Neuronal stem cell (in vitro differentiated cells): ENCODE results near the gene GOLGA6A.

Source experiments
- DNase-seq: peaks from one replicate; pipeline ENCODE4 v3.0.0-alpha.2; 2013; ENCODE audit warnings: low spot score
- H2AFZ ChIP-seq: one replicate; pipeline ENCODE4 v1.6.1; 2013; ENCODE audit warnings: mild to moderate bottlenecking, low read length, inconsistent platforms
- H2AK5ac ChIP-seq: 2 replicates; pipeline ENCODE4 v1.6.1; 2013; ENCODE audit warnings: low read depth, mild to moderate bottlenecking, inconsistent platforms, low read length, moderate library complexity, mixed read lengths
- H2BK120ac ChIP-seq: 2 replicates; pipeline ENCODE4 v1.6.1; 2013; ENCODE audit warnings: low read depth, mild to moderate bottlenecking, inconsistent platforms, low read length, moderate library complexity, mixed read lengths
- H2BK12ac ChIP-seq: one replicate; pipeline ENCODE4 v1.6.1; 2013; ENCODE audit warnings: low read length, inconsistent platforms
- H2BK15ac ChIP-seq: 2 replicates; pipeline ENCODE4 v1.6.1; 2013; ENCODE audit warnings: mild to moderate bottlenecking, low read length, inconsistent platforms, mixed read lengths
- H2BK5ac ChIP-seq: one replicate; pipeline ENCODE4 v1.6.1; 2013; ENCODE audit warnings: inconsistent platforms, mild to moderate bottlenecking, low read length, moderate library complexity
- H3K14ac ChIP-seq: one replicate; pipeline ENCODE4 v1.6.1; 2013; ENCODE audit warnings: low read length, inconsistent platforms
- H3K18ac ChIP-seq: 2 replicates; pipeline ENCODE4 v1.6.1; 2013; ENCODE audit warnings: low read length, inconsistent platforms
- H3K23ac ChIP-seq: 2 replicates; pipeline ENCODE4 v1.6.1; 2013; ENCODE audit warnings: low read depth, mild to moderate bottlenecking, mixed read lengths, low read length, inconsistent platforms; ENCODE audit not compliant: poor library complexity
- H3K27ac ChIP-seq: replicated peaks from 3 replicates; pipeline ENCODE4 v1.5.1; 2013; ENCODE audit warnings: low read length, inconsistent platforms
- H3K27me3 ChIP-seq, 3 experiments: 2 replicates each; pipeline ENCODE4 v1.6.1; 2013; ENCODE audit warnings: low read length in 3 of 3, mild to moderate bottlenecking in 2 of 3, inconsistent platforms in 1 of 3, low read depth in 1 of 3, mixed read lengths in 1 of 3, moderate library complexity in 1 of 3; ENCODE audit not compliant: control insufficient read depth in 3 of 3, insufficient read depth in 3 of 3
- H3K36me3 ChIP-seq, 2 donors: replicated peaks in 1 of 2; 2 replicates each; pipeline ENCODE4 v1.6.1; 2013; ENCODE audit warnings: low read length in 2 of 2; ENCODE audit not compliant: control insufficient read depth in 2 of 2, insufficient read depth in 2 of 2
- H3K4ac ChIP-seq: 2 replicates; pipeline ENCODE4 v1.6.1; 2013; ENCODE audit warnings: inconsistent platforms, mild to moderate bottlenecking, low read length, moderate library complexity
- H3K4me1 ChIP-seq, 2 donors: 1 replicate in 1 of 2; 2 replicates in 1 of 2; pipeline ENCODE4 v1.6.1; 2013; ENCODE audit warnings: low read length in 2 of 2, low read depth in 1 of 2; ENCODE audit not compliant: control insufficient read depth in 2 of 2, insufficient read depth in 1 of 2
- H3K4me2 ChIP-seq: one replicate; pipeline ENCODE4 v1.6.1; 2013; ENCODE audit warnings: mild to moderate bottlenecking, low read length, inconsistent platforms; ENCODE audit not compliant: insufficient read depth, poor library complexity, severe bottlenecking
- H3K4me3 ChIP-seq, 2 donors: 2 replicates each; pipeline ENCODE4 v1.5.1; 2013; ENCODE audit warnings: low read length in 2 of 2, mild to moderate bottlenecking in 2 of 2, inconsistent platforms in 1 of 2, moderate library complexity in 1 of 2
- H3K79me1 ChIP-seq: one replicate; pipeline ENCODE4 v1.6.1; 2013; ENCODE audit warnings: low read depth, mild to moderate bottlenecking, inconsistent platforms, low read length, moderate library complexity
- H3K9ac ChIP-seq: one replicate; pipeline ENCODE4 v1.6.1; 2013; ENCODE audit warnings: mild to moderate bottlenecking, low read depth, low read length, inconsistent platforms; ENCODE audit not compliant: poor library complexity
- H3K9me3 ChIP-seq, 2 donors: replicated peaks in 1 of 2; 2 replicates each; pipeline versions ENCODE3 to v1.6.1; 2013; ENCODE audit warnings: low read length in 2 of 2, mild to moderate bottlenecking in 2 of 2, inconsistent platforms in 1 of 2, low read depth in 1 of 2, mixed read lengths in 1 of 2, moderate library complexity in 1 of 2; ENCODE audit not compliant: control insufficient read depth in 2 of 2, insufficient read depth in 1 of 2
- H4K8ac ChIP-seq: one replicate; pipeline ENCODE4 v1.6.1; 2013; ENCODE audit warnings: low read depth, mild to moderate bottlenecking, inconsistent platforms, low read length, moderate library complexity
- H4K91ac ChIP-seq: one replicate; pipeline ENCODE4 v1.6.1; 2013; ENCODE audit warnings: low read length, low read depth, mild to moderate bottlenecking, inconsistent platforms; ENCODE audit not compliant: poor library complexity
- WGBS, 2 donors: extraction: QIAGEN DNeasy Blood & Tissue Kit; methylation state at CpG; one replicate each; pipeline ENCODE4 v1.1.7; 2013; ENCODE audit warnings: missing lambda C conversion rate in 2 of 2, mixed read lengths in 1 of 2; ENCODE audit not compliant: insufficient read length in 2 of 2, insufficient replicate concordance in 1 of 2; ENCODE audit errors: extremely low coverage in 2 of 2; 5-methylcytosine and 5-hydroxymethylcytosine counted together

The GOLGA6A gene

GRCh38 chr15:74127954-74128784, 45.8 kb upstream of the GOLGA6A start:
- no peak for DNase-seq
- Histone ChIP-seq H2AFZ (peak overlapping the region; percentile 90), H3K4ac (no peak overlapping the region), H3K36me3 (no peaks in the 10 kb centered on the region), H4K8ac (no peak overlapping the region), H2BK120ac (no peak overlapping the region), H2BK15ac (peak overlapping the region; percentile 19), H3K27ac (no peak overlapping the region), H3K4me1 (peaks cover 26 to 33% of the 10 kb centered on the region in 2 donors), H3K23ac (no peak overlapping the region), H3K4me3 (peak overlapping the region; percentile 23 to 48), H3K18ac (peak overlapping the region; percentile 91), H3K14ac (no peak overlapping the region), H3K79me1 (peaks cover 4% of the 10 kb centered on the region), H2BK12ac (no peak overlapping the region), H2BK5ac (no peak overlapping the region), H3K9me3 (peaks cover 16 to 18% of the 10 kb centered on the region in 2 donors), H3K4me2 (peak overlapping the region; percentile 82), H3K9ac (no peak overlapping the region), H2AK5ac (peak overlapping the region; percentile 91), H3K27me3 (peaks cover 49 to 63% (median 55%) of the 10 kb centered on the region in 3 experiments), H4K91ac (no peak overlapping the region)
- WGBS, 2 donors, result no CpG with 5 or more reads among the region's 53 CpGs

DNA sequence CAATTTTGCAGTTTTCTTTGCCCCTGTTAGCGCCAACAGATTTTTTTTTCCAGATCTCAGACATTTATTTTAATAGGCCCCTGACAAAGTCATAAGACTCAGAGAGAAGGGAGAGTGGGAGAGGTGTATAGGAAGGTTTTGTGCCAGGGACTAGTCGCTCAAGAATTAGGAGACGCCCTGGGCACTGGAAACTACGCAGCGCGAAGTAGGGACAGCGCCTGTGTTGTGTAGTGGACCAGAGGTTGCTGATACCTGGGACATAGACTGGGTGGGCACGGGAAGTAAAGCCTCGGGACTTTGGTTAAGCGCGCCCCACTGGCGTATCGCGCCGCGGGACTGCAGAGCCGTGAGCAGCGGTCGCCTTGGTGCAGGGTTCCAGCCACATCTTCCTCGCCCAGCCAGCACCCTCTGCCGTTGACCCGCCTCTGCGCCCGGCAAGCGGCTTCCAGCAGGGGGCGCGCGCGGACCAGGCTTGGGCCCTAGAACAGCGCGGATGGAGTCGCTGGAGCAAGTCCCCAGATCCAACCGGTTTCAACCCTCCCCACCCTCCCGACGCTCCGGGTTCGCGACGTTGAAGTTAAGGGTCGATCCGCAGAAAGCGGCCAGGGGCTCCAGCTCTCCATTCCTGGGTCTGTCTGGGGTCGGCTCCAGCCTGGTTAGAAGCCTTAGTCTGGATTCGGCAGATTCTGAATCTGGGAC, 45.1 kb upstream of the GOLGA6A start:
- Histone ChIP-seq H3K14ac (no peak overlapping the region), H3K23ac (peak overlapping the region; percentile 21), H3K79me1 (peaks cover 2% of the 10 kb centered on the region), H3K18ac (peak overlapping the region; percentile 81), H2AK5ac (no peak overlapping the region), H3K27ac (no peak overlapping the region), H2BK12ac (no peak overlapping the region), H4K91ac (no peak overlapping the region), H3K4me1 (peaks cover 27 to 40% of the 10 kb centered on the region in 2 donors), H2BK120ac (no peak overlapping the region), H3K4me3 (peak overlapping the region in 1 of 2 donors; percentile 48), H3K27me3 (peaks cover 41 to 55% (median 47%) of the 10 kb centered on the region in 3 experiments), H3K9ac (no peak overlapping the region), H2AFZ (peak overlapping the region; percentile 90), H2BK5ac (no peak overlapping the region), H2BK15ac (no peak overlapping the region), H3K9me3 (peaks cover 8 to 12% of the 10 kb centered on the region in 2 donors), H3K4me2 (peak overlapping the region; percentile 82), H3K4ac (no peak overlapping the region), H3K36me3 (no peaks in the 10 kb centered on the region), H4K8ac (no peak overlapping the region)
- no CpG with 5 or more reads among the region's 44 CpGs for WGBS, 2 donors
- peak; percentile 91 for DNase-seq

- no peak overlapping the region for H2BK12ac ChIP-seq
- H2BK5ac ChIP-seq, result no peak overlapping the region
- no peak overlapping the region for H3K23ac ChIP-seq
- no CpG with 5 or more reads among the region's 7 CpGs for WGBS, 2 donors
- H3K27ac ChIP-seq, result no peak overlapping the region
- no peak overlapping the region for H2AFZ ChIP-seq
- no peaks in the 10 kb centered on the region for H3K36me3 ChIP-seq
- no peak overlapping the region for H4K91ac ChIP-seq
- no peak overlapping the region for H4K8ac ChIP-seq
- H3K9me3 ChIP-seq, result no peaks in the 10 kb centered on the region
- no peak overlapping the region for H3K4me2 ChIP-seq
- H2BK120ac ChIP-seq, result no peak overlapping the region
- H3K4ac ChIP-seq, result no peak overlapping the region
- H2AK5ac ChIP-seq, result no peak overlapping the region
- no peak overlapping the region for H3K18ac ChIP-seq
- H3K4me3 ChIP-seq, result no peak overlapping the region
- H2BK15ac ChIP-seq, result no peak overlapping the region
- H3K79me1 ChIP-seq, result no peaks in the 10 kb centered on the region
- H3K9ac ChIP-seq, result no peak overlapping the region
- H3K27me3 ChIP-seq, result peaks cover 18 to 29% (median 23%) of the 10 kb centered on the region in 3 experiments
- no peak overlapping the region for H3K14ac ChIP-seq
- no peak for DNase-seq
- H3K4me1 ChIP-seq, result peaks cover 23 to 31% of the 10 kb centered on the region in 2 donors
Measured at GRCh38 chr15:74124759-74125158, 42.4 kb upstream of the GOLGA6A start.

GRCh38 chr15:74124196-74124595, 41.8 kb upstream of the GOLGA6A start:
- H3K9me3 ChIP-seq, result no peaks in the 10 kb centered on the region
- H3K4me1 ChIP-seq, result peaks cover 18 to 25% of the 10 kb centered on the region in 2 donors
- H2BK12ac ChIP-seq, result no peak overlapping the region
- H3K27me3 ChIP-seq, result peaks cover 13 to 24% (median 17%) of the 10 kb centered on the region in 3 experiments
- H3K4me3 ChIP-seq, result no peak overlapping the region
- H3K9ac ChIP-seq, result no peak overlapping the region
- no peak overlapping the region for H2BK5ac ChIP-seq
- H2BK15ac ChIP-seq, result no peak overlapping the region
- H3K18ac ChIP-seq, result no peak overlapping the region
- no peak overlapping the region for H2BK120ac ChIP-seq
- no peaks in the 10 kb centered on the region for H3K36me3 ChIP-seq
- WGBS, 2 donors, result no CpG with 5 or more reads among the region's 3 CpGs
- H4K8ac ChIP-seq, result no peak overlapping the region
- H2AK5ac ChIP-seq, result no peak overlapping the region
- H3K4ac ChIP-seq, result no peak overlapping the region
- no peak overlapping the region for H4K91ac ChIP-seq
- DNase-seq, result no peak
- H3K79me1 ChIP-seq, result no peaks in the 10 kb centered on the region
- no peak overlapping the region for H3K23ac ChIP-seq
- no peak overlapping the region for H3K14ac ChIP-seq
- no peak overlapping the region for H3K4me2 ChIP-seq
- H3K27ac ChIP-seq, result no peak overlapping the region
- H2AFZ ChIP-seq, result no peak overlapping the region
